ENCODE data around the gene PLPPR2.

DNA sequence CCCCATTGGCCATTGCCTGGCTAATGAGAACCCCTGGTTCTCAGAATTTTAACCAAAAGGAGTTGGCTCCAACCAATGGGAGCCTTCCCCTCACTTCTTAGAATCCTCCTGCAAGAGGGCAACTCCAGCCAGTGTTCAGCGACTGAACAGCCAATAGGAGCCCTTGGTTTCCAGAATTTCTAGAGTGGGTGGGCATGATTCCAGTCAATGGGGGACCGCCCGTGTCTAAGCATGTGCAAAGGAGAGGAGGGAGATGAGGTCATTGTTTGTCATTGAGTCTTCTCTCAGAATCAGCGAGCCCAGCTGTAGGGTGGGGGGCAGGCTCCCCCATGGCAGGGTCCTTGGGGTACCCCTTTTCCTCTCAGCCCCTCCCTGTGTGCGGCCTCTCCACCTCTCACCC, 9.7 kb downstream of the PLPPR2 start:
- TF ChIP-seq CTCF (IDR thresholded peaks at IDR 0.05) = no peak
- TF ChIP-seq POLR2A (IDR thresholded peaks at IDR 0.05) = no peak
